Choroid plexus epithelial cell (primary cell): ENCODE measurements around the gene SGO1.

Source experiments
- DNase-seq: peaks from one replicate; pipeline ENCODE4 v3.0.0-alpha.2; 2010; ENCODE audit warnings: low read depth
- H3K4me3 ChIP-seq: 2 replicates; pipeline ENCODE4 v1.5.1; 2011; ENCODE audit warnings: low read depth, mild to moderate bottlenecking, control low read depth, low read length, moderate library complexity
- TF ChIP-seq, protein P1 (sequence below): conservative IDR thresholded peaks from 2 replicates; pipeline ENCODE4 v1.5.1; 2011; ENCODE audit warnings: low read depth, mild to moderate bottlenecking, control low read depth, inconsistent platforms, low read length, moderate library complexity

The SGO1 gene

GRCh38 chr3:20185679-20186599, at the start of gene SGO1:
Gene SGO1, minus strand, starts transcription at chr3:20186206. Its CDS starts 2,179 bp downstream, at chr3:20184027.
- H3K4me3 ChIP-seq = peak within 1 kb of the TSS; percentile 77
- peak; percentile 99 for DNase-seq
- TF ChIP-seq, protein P1, sequence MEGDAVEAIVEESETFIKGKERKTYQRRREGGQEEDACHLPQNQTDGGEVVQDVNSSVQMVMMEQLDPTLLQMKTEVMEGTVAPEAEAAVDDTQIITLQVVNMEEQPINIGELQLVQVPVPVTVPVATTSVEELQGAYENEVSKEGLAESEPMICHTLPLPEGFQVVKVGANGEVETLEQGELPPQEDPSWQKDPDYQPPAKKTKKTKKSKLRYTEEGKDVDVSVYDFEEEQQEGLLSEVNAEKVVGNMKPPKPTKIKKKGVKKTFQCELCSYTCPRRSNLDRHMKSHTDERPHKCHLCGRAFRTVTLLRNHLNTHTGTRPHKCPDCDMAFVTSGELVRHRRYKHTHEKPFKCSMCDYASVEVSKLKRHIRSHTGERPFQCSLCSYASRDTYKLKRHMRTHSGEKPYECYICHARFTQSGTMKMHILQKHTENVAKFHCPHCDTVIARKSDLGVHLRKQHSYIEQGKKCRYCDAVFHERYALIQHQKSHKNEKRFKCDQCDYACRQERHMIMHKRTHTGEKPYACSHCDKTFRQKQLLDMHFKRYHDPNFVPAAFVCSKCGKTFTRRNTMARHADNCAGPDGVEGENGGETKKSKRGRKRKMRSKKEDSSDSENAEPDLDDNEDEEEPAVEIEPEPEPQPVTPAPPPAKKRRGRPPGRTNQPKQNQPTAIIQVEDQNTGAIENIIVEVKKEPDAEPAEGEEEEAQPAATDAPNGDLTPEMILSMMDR = peak; percentile 46

- no peak overlapping the region for H3K4me3 ChIP-seq
- DNase-seq = no peak
- TF ChIP-seq, protein P1 = no peak
These were observed 49.8 kb upstream of the SGO1 start for GRCh38 chr3:20235796-20236195.

DNA sequence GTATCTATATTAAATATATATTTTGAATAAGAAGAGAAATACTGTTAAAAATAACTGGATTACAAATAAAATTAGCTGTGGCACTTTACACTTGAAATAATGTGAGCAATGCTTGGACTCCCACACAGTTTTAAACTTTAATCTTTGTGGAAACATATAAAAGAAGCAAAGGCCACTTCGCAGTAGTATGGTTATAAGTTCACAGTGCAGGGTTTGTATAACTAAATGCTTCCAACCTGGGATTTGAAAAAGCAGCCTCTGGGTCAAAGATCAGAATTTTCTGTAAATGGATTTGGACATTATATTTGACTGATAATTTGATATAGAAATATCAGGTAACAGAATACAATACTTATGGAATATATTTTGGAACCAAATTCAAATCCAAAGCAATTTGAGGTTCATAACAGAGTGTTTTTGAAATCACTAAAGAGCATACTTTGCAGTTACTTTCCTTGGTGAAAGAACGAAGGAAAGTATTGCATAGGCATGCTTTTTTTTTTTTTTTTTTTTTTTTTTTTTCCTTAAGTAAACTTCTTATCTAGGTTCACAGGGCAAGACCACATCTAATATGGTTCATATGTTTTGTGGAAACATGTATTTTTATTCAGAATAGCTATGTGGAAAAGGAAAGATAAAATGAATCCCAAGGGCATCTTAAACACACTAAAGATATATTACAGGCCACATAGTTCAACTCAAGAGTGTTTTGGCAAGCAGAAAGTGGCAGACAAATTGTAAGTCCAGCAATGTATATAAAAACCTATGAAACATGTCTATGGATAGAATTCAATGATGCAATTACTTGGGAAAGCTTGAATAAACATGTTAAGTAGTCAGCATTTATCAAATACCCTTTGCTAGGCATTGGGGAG, 47.1 kb upstream of the SGO1 start:
- no peak overlapping the region for H3K4me3 ChIP-seq
- no peak for DNase-seq
- TF ChIP-seq, protein P1 = no peak

DNA sequence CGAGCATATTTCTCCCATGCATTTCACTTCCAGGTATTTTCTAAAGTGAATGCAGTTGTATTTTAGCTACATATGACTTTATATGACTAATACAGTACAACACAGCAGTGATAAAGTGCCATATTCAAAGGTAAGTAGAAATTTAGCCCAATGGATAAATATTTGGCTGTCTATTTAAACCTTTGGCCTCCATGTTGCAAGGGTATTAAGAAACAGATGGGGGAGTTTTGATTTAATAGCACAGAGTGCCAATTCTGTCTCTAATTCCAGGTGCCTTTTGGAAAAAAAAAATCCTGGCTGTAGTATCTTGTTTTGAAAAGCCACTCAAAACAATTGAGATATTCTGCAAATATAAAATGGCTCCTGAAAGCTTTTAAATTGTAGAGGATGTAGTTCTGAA, 44.9 kb upstream of the SGO1 start:
- no peak overlapping the region for H3K4me3 ChIP-seq
- TF ChIP-seq, protein P1 = no peak
- no peak for DNase-seq

GRCh38 chr3:20225769-20226168, 39.8 kb upstream of the SGO1 start:
- TF ChIP-seq, protein P1 = peak; percentile 42
- H3K4me3 ChIP-seq = no peak overlapping the region
- DNase-seq = peak; percentile 60

DNA sequence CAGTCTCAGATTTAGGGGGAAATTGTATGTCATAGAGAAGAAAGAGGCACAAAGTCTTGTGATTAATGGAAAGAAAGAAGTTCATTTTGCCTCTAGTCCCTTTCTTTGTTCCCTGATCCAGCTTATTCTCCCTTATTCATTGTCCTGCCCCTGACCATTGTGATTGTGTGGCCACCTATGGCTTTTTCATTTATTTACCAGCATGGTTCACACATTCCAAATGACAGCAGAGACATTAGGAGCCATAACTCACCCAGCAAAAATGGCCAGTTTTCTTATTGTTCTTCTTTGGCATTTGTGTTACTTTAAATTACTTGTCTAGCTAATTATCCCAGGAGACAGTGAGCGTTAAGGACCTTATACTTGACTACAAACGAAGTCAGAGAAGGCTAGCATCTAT, 36.3 kb upstream of the SGO1 start:
- H3K4me3 ChIP-seq = no peak overlapping the region
- no peak for DNase-seq
- TF ChIP-seq, protein P1 = no peak
